Measurements from ENCODE around the gene DCDC2B.
"Not testable (repeated sequence)": the region's sequence is repeated elsewhere in the genome, so short reads cannot be mapped to it uniquely, and the experiment has no call there.

The DCDC2B gene

DNA sequence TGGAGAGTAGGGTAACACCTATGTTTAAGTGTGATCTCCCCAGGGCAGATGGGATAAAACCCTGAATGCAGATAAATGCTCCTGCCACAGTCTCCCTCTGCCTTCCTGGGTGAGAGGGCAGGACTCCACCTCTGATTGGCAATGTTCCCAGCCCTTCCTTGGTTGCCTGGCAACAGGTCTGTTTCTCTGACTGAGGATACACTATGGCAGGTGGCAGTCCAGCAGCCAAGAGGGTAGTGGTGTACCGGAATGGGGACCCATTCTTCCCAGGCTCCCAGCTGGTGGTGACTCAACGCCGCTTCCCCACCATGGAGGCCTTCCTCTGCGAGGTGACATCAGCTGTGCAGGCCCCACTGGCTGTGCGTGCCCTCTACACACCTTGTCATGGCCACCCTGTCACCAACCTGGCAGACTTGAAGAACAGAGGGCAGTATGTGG, at the start of gene DCDC2B:
Gene DCDC2B (plus strand): TSS at position 199 of the 438 bp plus-strand sequence. CDS start 5 bp downstream, at position 204.
- no peak for TF ChIP-seq CTCF (conservative IDR thresholded peaks at IDR 0.05; ENCODE audit: low read length)
- peak; percentile 38 for DNase-seq (ENCODE audit: low read depth)
- H3K4me3 ChIP-seq (ENCODE audit: low read length), result no peak within 1 kb of the TSS

GRCh38 chr1:32159189-32159588, 49.7 kb upstream of the DCDC2B start:
- no peak overlapping the region for H3K4me3 ChIP-seq (ENCODE audit: low read length)
- TF ChIP-seq CTCF (conservative IDR thresholded peaks at IDR 0.05; ENCODE audit: low read length), result no peak
- DNase-seq (ENCODE audit: low read depth), result no peak

- DNase-seq (ENCODE audit: low read depth), result no peak
- no peak overlapping the region for H3K4me3 ChIP-seq (ENCODE audit: low read length)
- no peak for TF ChIP-seq CTCF (conservative IDR thresholded peaks at IDR 0.05; ENCODE audit: low read length)
Observed at GRCh38 chr1:32163405-32163804, 45.5 kb upstream of the DCDC2B start.

GRCh38 chr1:32165633-32166032, 43.3 kb upstream of the DCDC2B start:
- H3K4me3 ChIP-seq (ENCODE audit: low read length); DNase-seq (ENCODE audit: low read depth): not testable (repeated sequence)

DNA sequence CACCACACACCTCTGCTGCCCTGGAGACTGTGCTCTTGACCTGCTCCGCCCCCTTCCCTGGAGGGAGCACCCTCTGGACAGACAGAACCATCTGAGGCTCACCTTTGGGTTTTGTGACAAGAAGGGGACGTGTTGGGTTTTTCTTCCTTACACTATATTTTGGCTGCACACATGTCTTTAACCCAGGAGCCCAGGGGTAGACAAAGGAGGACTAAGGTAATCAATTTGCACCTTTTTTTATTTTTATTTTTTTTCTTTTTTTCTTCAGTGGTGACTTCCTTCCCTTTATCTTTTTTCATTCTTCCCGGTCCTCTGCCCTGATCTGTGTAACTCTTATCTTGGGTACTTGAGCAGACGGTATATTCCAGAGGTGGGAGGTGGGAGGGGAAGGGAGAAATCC, 37.9 kb upstream of the DCDC2B start:
- DNase-seq (ENCODE audit: low read depth), result no peak
- TF ChIP-seq CTCF (conservative IDR thresholded peaks at IDR 0.05; ENCODE audit: low read length), result no peak
- no peak overlapping the region for H3K4me3 ChIP-seq (ENCODE audit: low read length)

DNA sequence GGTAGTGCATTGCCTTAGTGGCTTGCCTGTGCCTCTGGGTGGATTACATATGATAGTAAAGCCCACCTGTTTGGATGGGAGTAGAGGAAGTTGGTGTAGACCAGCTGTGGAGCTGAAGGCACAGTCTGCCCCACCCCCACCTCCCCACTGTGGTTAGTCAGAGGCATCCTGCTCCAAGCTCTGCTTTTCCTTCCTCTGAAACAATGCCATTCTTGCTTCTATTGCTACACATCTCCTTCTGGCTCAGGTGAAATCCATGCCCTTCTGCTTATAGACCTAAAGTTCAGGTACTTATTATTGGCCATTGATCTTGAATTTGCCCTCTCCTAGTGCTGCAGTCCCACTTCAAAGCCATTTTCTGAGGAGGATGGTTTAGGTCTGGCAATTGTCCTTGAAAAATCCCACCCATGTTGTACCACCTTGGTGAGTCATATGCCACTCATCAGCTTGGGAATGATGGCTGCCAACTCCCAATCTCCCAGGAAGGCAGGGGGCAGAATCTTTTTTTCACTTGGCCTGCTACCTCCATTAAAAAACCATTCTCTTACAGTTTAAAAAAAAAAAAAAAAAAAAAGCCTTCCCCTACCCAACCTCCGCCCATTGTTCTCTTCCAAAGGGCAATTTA, 36.2 kb upstream of the DCDC2B start:
- no peak for TF ChIP-seq CTCF (conservative IDR thresholded peaks at IDR 0.05; ENCODE audit: low read length)
- DNase-seq (ENCODE audit: low read depth), result peak; percentile 33
- H3K4me3 ChIP-seq (ENCODE audit: low read length), result no peak overlapping the region

GRCh38 chr1:32178380-32179192, 30.3 kb upstream of the DCDC2B start:
- H3K4me3 ChIP-seq (ENCODE audit: low read length), result peak overlapping the region; percentile 80; the same call in 1 of the 2 replicates
- no peak for TF ChIP-seq CTCF (conservative IDR thresholded peaks at IDR 0.05; ENCODE audit: low read length)
- DNase-seq (ENCODE audit: low read depth), result no peak
